Neural cell (in vitro differentiated cells): ENCODE measurements around the gene CLASP1. TPM values are rescaled to one million over a fixed set of nuclear protein-coding genes. Genes with fewer than 3 reads are reported as not detected.

Source experiments
- H2AFZ ChIP-seq: fragments of 200-600, 300-800 bp; sonication (generic), shearing (Covaris generic); 2 replicates; pipeline ENCODE4 v1.6.0; 2014; ENCODE audit warnings: low read depth, mild to moderate bottlenecking, antibody characterized with exemption, low read length, moderate library complexity
- H3F3A ChIP-seq: fragments of 200-600 bp; shearing (Covaris generic); 2 replicates; pipeline ENCODE4 v1.6.1; 2016; ENCODE audit warnings: mild to moderate bottlenecking, moderate library complexity, mixed read lengths, antibody characterized with exemption, low read length; ENCODE audit not compliant: insufficient read depth, poor library complexity, severe bottlenecking
- H3K27ac ChIP-seq: fragments of 200-600, 300-800 bp; sonication (generic), shearing (Covaris generic); 2 replicates; pipeline ENCODE4 v1.5.1; 2014; ENCODE audit warnings: mild to moderate bottlenecking, low read length, moderate library complexity
- H3K27me3 ChIP-seq: fragments of 300-800, 200-600 bp; sonication (generic), shearing (Covaris generic); 2 replicates; pipeline ENCODE4 v1.6.0; 2014; ENCODE audit warnings: mild to moderate bottlenecking, low read depth, low read length, moderate library complexity; ENCODE audit not compliant: insufficient read depth
- H3K36me3 ChIP-seq: fragments of 300-800, 200-600 bp; sonication (generic), shearing (Covaris generic); 2 replicates; pipeline ENCODE4 v1.5.1; 2014; ENCODE audit warnings: mild to moderate bottlenecking, antibody characterized with exemption, low read length, moderate library complexity; ENCODE audit not compliant: insufficient read depth
- H3K4me2 ChIP-seq: fragments of 300-800, 200-600 bp; sonication (generic), shearing (Covaris generic); 2 replicates; pipeline ENCODE4 v1.6.0; 2014; ENCODE audit warnings: mild to moderate bottlenecking, low read length
- H3K4me3 ChIP-seq: fragments of 300-800, 200-600 bp; sonication (generic), shearing (Covaris generic); 2 replicates; pipeline ENCODE4 v1.5.1; 2014; ENCODE audit warnings: mild to moderate bottlenecking, low read length, moderate library complexity
- H3K79me2 ChIP-seq: fragments of 200-600 bp; shearing (Covaris generic); replicated peaks from 2 replicates; pipeline ENCODE4 v1.6.0; 2014; ENCODE audit warnings: mild to moderate bottlenecking, low read length, moderate library complexity; ENCODE audit not compliant: insufficient read depth
- H3K9ac ChIP-seq: fragments of 300-800, 200-600 bp; sonication (generic), shearing (Covaris generic); 2 replicates; pipeline ENCODE4 v1.6.1; 2016; ENCODE audit warnings: mild to moderate bottlenecking, low read length, mixed read lengths
- H3K9me2 ChIP-seq: fragments of 200-600 bp; shearing (Covaris generic); 2 replicates; pipeline ENCODE4 v1.6.1; 2016; ENCODE audit warnings: mild to moderate bottlenecking, low read length, mixed read lengths; ENCODE audit not compliant: insufficient read depth
- H3K9me3 ChIP-seq: fragments of 200-600, 300-800 bp; sonication (generic), shearing (Covaris generic); 2 replicates; pipeline ENCODE4 v1.6.1; 2016; ENCODE audit warnings: mild to moderate bottlenecking, mixed run types, low read length, moderate library complexity, mixed read lengths
- H4K20me1 ChIP-seq: fragments of 200-600 bp; shearing (Covaris generic); 2 replicates; pipeline ENCODE4 v1.6.1; 2016; ENCODE audit warnings: mild to moderate bottlenecking, mixed run types; ENCODE audit not compliant: insufficient read depth
- CTCF ChIP-seq: fragments of 450-650 bp; IDR thresholded peaks from 2 replicates; pipeline ENCODE4 v1.5.1; 2014; ENCODE audit warnings: antibody characterized with exemption, mild to moderate bottlenecking, moderate library complexity; ENCODE audit not compliant: poor library complexity, severe bottlenecking
- EP300 ChIP-seq: fragments of 450-650 bp; conservative IDR thresholded peaks from 2 replicates; pipeline ENCODE4 v1.6.1; 2014; ENCODE audit warnings: antibody characterized with exemption, mild to moderate bottlenecking, moderate library complexity; ENCODE audit not compliant: poor library complexity, severe bottlenecking
- EZH2 ChIP-seq: fragments of 200-600, 300-800 bp; shearing (Covaris generic), sonication (generic); IDR thresholded peaks from 2 replicates; pipeline ENCODE4 v1.6.1; 2014; ENCODE audit warnings: antibody characterized with exemption, low read length, borderline replicate concordance, mild to moderate bottlenecking; ENCODE audit not compliant: insufficient read depth, poor library complexity, severe bottlenecking
- MXI1 ChIP-seq: fragments of 450-650 bp; conservative IDR thresholded peaks from 2 replicates; pipeline ENCODE4 v1.6.1; 2014; ENCODE audit warnings: antibody characterized with exemption, mild to moderate bottlenecking; ENCODE audit not compliant: poor library complexity, severe bottlenecking
- POLR2AphosphoS5 ChIP-seq: IDR thresholded peaks from 2 replicates; pipeline ENCODE4 v1.6.1; 2012
- RAD21 ChIP-seq: fragments of 450-650 bp; conservative IDR thresholded peaks from 2 replicates; pipeline ENCODE4 v1.6.1; 2014; ENCODE audit warnings: antibody characterized with exemption, mild to moderate bottlenecking, moderate library complexity
- SMC3 ChIP-seq: fragments of 450-650 bp; conservative IDR thresholded peaks from 2 replicates; pipeline ENCODE4 v1.6.1; 2014; ENCODE audit warnings: antibody characterized with exemption, mild to moderate bottlenecking, moderate library complexity; ENCODE audit not compliant: poor library complexity
- TAF1 ChIP-seq: IDR thresholded peaks from 2 replicates; pipeline ENCODE4 v1.6.1; 2012; ENCODE audit warnings: low read depth
- polyA plus RNA-seq: library from polyadenylated mRNA; depleted of rRNA; stranded (reverse); fragments of >200 nt; gene quantifications from 2 replicates; pipeline ENCODE4 v1.2.3, GENCODE V29; 2014
- TF ChIP-seq, protein P1 (sequence below): IDR thresholded peaks from 2 replicates; pipeline ENCODE4 v1.6.1; 2012; ENCODE audit warnings: borderline replicate concordance

CLASP1 gene
- polyA plus RNA-seq, 1 donor from 2014 or later, result 41.3 TPM

GRCh38 chr2:121480826-121481225 is 168.4 kb downstream of the CLASP1 start:
- no peaks in the 10 kb centered on the region for H3K9me2 ChIP-seq
- H3K4me2 ChIP-seq, result no peak overlapping the region
- no peak overlapping the region for H3K4me3 ChIP-seq
- no peaks in the 10 kb centered on the region for H4K20me1 ChIP-seq
- no peaks in the 10 kb centered on the region for H3K27me3 ChIP-seq
- H3K79me2 ChIP-seq, result peaks cover 7% of the 10 kb centered on the region
- H2AFZ ChIP-seq, result no peak overlapping the region
- H3K36me3 ChIP-seq, result peaks cover 3% of the 10 kb centered on the region
- TF ChIP-seq CTCF (no peak), POLR2AphosphoS5 (no peak), MXI1 (no peak), EP300 (no peak), TAF1 (no peak), RAD21 (no peak), EZH2 (no peak), SMC3 (no peak)
- TF ChIP-seq, protein P1, sequence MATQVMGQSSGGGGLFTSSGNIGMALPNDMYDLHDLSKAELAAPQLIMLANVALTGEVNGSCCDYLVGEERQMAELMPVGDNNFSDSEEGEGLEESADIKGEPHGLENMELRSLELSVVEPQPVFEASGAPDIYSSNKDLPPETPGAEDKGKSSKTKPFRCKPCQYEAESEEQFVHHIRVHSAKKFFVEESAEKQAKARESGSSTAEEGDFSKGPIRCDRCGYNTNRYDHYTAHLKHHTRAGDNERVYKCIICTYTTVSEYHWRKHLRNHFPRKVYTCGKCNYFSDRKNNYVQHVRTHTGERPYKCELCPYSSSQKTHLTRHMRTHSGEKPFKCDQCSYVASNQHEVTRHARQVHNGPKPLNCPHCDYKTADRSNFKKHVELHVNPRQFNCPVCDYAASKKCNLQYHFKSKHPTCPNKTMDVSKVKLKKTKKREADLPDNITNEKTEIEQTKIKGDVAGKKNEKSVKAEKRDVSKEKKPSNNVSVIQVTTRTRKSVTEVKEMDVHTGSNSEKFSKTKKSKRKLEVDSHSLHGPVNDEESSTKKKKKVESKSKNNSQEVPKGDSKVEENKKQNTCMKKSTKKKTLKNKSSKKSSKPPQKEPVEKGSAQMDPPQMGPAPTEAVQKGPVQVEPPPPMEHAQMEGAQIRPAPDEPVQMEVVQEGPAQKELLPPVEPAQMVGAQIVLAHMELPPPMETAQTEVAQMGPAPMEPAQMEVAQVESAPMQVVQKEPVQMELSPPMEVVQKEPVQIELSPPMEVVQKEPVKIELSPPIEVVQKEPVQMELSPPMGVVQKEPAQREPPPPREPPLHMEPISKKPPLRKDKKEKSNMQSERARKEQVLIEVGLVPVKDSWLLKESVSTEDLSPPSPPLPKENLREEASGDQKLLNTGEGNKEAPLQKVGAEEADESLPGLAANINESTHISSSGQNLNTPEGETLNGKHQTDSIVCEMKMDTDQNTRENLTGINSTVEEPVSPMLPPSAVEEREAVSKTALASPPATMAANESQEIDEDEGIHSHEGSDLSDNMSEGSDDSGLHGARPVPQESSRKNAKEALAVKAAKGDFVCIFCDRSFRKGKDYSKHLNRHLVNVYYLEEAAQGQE, result no peak
- no peak overlapping the region for H3K9ac ChIP-seq
- no peaks in the 10 kb centered on the region for H3F3A ChIP-seq
- H3K9me3 ChIP-seq, result no peaks in the 10 kb centered on the region
- H3K27ac ChIP-seq, result no peak overlapping the region

- H3K27ac ChIP-seq, result no peak overlapping the region
- no peak overlapping the region for H2AFZ ChIP-seq
- no peak for TF ChIP-seq POLR2AphosphoS5
- no peak for TF ChIP-seq EZH2
- no peak for TF ChIP-seq SMC3
- TF ChIP-seq CTCF, result no peak
- TF ChIP-seq, protein P1, result no peak
- TF ChIP-seq RAD21, result no peak
- TF ChIP-seq TAF1, result no peak
- no peak overlapping the region for H3K4me3 ChIP-seq
- H3K9ac ChIP-seq, result no peak overlapping the region
- H3K36me3 ChIP-seq, result peaks cover 3% of the 10 kb centered on the region
- no peak overlapping the region for H3K4me2 ChIP-seq
- no peaks in the 10 kb centered on the region for H3K9me2 ChIP-seq
- H4K20me1 ChIP-seq, result no peaks in the 10 kb centered on the region
- H3K79me2 ChIP-seq, result peaks cover 14% of the 10 kb centered on the region
- no peaks in the 10 kb centered on the region for H3K9me3 ChIP-seq
- no peaks in the 10 kb centered on the region for H3K27me3 ChIP-seq
- no peaks in the 10 kb centered on the region for H3F3A ChIP-seq
Observed at GRCh38 chr2:121479882-121480522, 169.3 kb downstream of the CLASP1 start.
